Measurements from ENCODE around the gene LAD1.

The LAD1 gene

GRCh38 chr1:201374364-201374763 lies 24.8 kb downstream of the LAD1 start:
- no peaks in the 10 kb centered on the region for H3K36me3 Mint-ChIP-seq (ENCODE audit: low read depth)

GRCh38 chr1:201371792-201372191 lies 27.3 kb downstream of the LAD1 start:
- no peaks in the 10 kb centered on the region for H3K4me1 Mint-ChIP-seq (ENCODE audit: low read depth)
- no peak overlapping the region for H3K4me3 Mint-ChIP-seq
- H3K36me3 Mint-ChIP-seq (ENCODE audit: low read depth) = no peaks in the 10 kb centered on the region
- H3K9me3 Mint-ChIP-seq = no peaks in the 10 kb centered on the region
- H3K27me3 Mint-ChIP-seq = peaks cover 38% of the 10 kb centered on the region
- DNase-seq = no peak
- H3K27ac Mint-ChIP-seq = no peak overlapping the region

More at GRCh38 chr1:201374364-201374763, 24.8 kb downstream of the LAD1 start:
- peaks cover 22% of the 10 kb centered on the region for H3K27me3 Mint-ChIP-seq
- no peak overlapping the region for H3K27ac Mint-ChIP-seq
- no peaks in the 10 kb centered on the region for H3K4me1 Mint-ChIP-seq (ENCODE audit: low read depth)
- no peak overlapping the region for H3K4me3 Mint-ChIP-seq
- no peaks in the 10 kb centered on the region for H3K9me3 Mint-ChIP-seq
- DNase-seq = no peak

- H3K27ac Mint-ChIP-seq = no peak overlapping the region
- H3K36me3 Mint-ChIP-seq (ENCODE audit: low read depth) = no peaks in the 10 kb centered on the region
- no peaks in the 10 kb centered on the region for H3K9me3 Mint-ChIP-seq
- no peaks in the 10 kb centered on the region for H3K4me1 Mint-ChIP-seq (ENCODE audit: low read depth)
- no peak overlapping the region for H3K4me3 Mint-ChIP-seq
- no peak for DNase-seq
- peaks cover 36% of the 10 kb centered on the region for H3K27me3 Mint-ChIP-seq
These were observed 27.8 kb downstream of the LAD1 start for GRCh38 chr1:201371276-201371675.

GRCh38 chr1:201370500-201370899 lies 28.6 kb downstream of the LAD1 start:
- no peak overlapping the region for H3K27ac Mint-ChIP-seq
- no peaks in the 10 kb centered on the region for H3K9me3 Mint-ChIP-seq
- no peaks in the 10 kb centered on the region for H3K36me3 Mint-ChIP-seq (ENCODE audit: low read depth)

GRCh38 chr1:201369209-201369608 lies 29.9 kb downstream of the LAD1 start:
- Mint-ChIP-seq H3K36me3 (ENCODE audit: low read depth) (no peaks in the 10 kb centered on the region), H3K4me3 (no peak overlapping the region), H3K9me3 (no peaks in the 10 kb centered on the region), H3K4me1 (ENCODE audit: low read depth) (no peaks in the 10 kb centered on the region), H3K27ac (no peak overlapping the region), H3K27me3 (peaks cover 32% of the 10 kb centered on the region)
- no peak for DNase-seq

More at GRCh38 chr1:201370500-201370899, 28.6 kb downstream of the LAD1 start:
- Mint-ChIP-seq H3K4me3 (no peak overlapping the region), H3K27me3 (peaks cover 32% of the 10 kb centered on the region), H3K4me1 (ENCODE audit: low read depth) (no peaks in the 10 kb centered on the region)
- DNase-seq = no peak

- H3K9me3 Mint-ChIP-seq = no peaks in the 10 kb centered on the region
- peaks cover 38% of the 10 kb centered on the region for H3K27me3 Mint-ChIP-seq
- no peaks in the 10 kb centered on the region for H3K36me3 Mint-ChIP-seq (ENCODE audit: low read depth)
- H3K27ac Mint-ChIP-seq = no peak overlapping the region
- DNase-seq = no peak
- no peaks in the 10 kb centered on the region for H3K4me1 Mint-ChIP-seq (ENCODE audit: low read depth)
- H3K4me3 Mint-ChIP-seq = no peak overlapping the region
These were observed 32.4 kb downstream of the LAD1 start for GRCh38 chr1:201366696-201367095.

- DNase-seq = no peak
- H3K27ac Mint-ChIP-seq = no peak overlapping the region
- no peaks in the 10 kb centered on the region for H3K4me1 Mint-ChIP-seq (ENCODE audit: low read depth)
- no peak overlapping the region for H3K4me3 Mint-ChIP-seq
- H3K36me3 Mint-ChIP-seq (ENCODE audit: low read depth) = no peaks in the 10 kb centered on the region
- no peaks in the 10 kb centered on the region for H3K9me3 Mint-ChIP-seq
- peaks cover 40% of the 10 kb centered on the region for H3K27me3 Mint-ChIP-seq
These were observed 33.9 kb downstream of the LAD1 start for GRCh38 chr1:201365251-201365650.

GRCh38 chr1:201364808-201365105 lies 34.4 kb downstream of the LAD1 start:
- Mint-ChIP-seq H3K27ac (no peak overlapping the region), H3K4me1 (ENCODE audit: low read depth) (no peaks in the 10 kb centered on the region), H3K4me3 (no peak overlapping the region)

GRCh38 chr1:201363467-201363866 lies 35.7 kb downstream of the LAD1 start:
- Mint-ChIP-seq H3K27me3 (peaks cover 27% of the 10 kb centered on the region), H3K36me3 (ENCODE audit: low read depth) (no peaks in the 10 kb centered on the region), H3K4me3 (no peak overlapping the region), H3K4me1 (ENCODE audit: low read depth) (no peaks in the 10 kb centered on the region), H3K27ac (no peak overlapping the region), H3K9me3 (no peaks in the 10 kb centered on the region)
- no peak for DNase-seq

More at GRCh38 chr1:201364808-201365105, 34.4 kb downstream of the LAD1 start:
- Mint-ChIP-seq H3K36me3 (ENCODE audit: low read depth) (no peaks in the 10 kb centered on the region), H3K27me3 (peaks cover 36% of the 10 kb centered on the region), H3K9me3 (no peaks in the 10 kb centered on the region)
- DNase-seq = no peak

- H3K9me3 Mint-ChIP-seq = no peaks in the 10 kb centered on the region
- no peaks in the 10 kb centered on the region for H3K36me3 Mint-ChIP-seq (ENCODE audit: low read depth)
- no peak overlapping the region for H3K4me3 Mint-ChIP-seq
- DNase-seq = no peak
- H3K27me3 Mint-ChIP-seq = peaks cover 25% of the 10 kb centered on the region
- H3K27ac Mint-ChIP-seq = no peak overlapping the region
- no peaks in the 10 kb centered on the region for H3K4me1 Mint-ChIP-seq (ENCODE audit: low read depth)
These were observed 36.2 kb downstream of the LAD1 start for GRCh38 chr1:201362906-201363305.

GRCh38 chr1:201361652-201362504 lies 37.2 kb downstream of the LAD1 start:
- no peaks in the 10 kb centered on the region for H3K9me3 Mint-ChIP-seq
- H3K36me3 Mint-ChIP-seq (ENCODE audit: low read depth) = no peaks in the 10 kb centered on the region
- DNase-seq = peak; percentile 35
- no peak overlapping the region for H3K4me3 Mint-ChIP-seq
- peaks cover 21% of the 10 kb centered on the region for H3K27me3 Mint-ChIP-seq
- H3K4me1 Mint-ChIP-seq (ENCODE audit: low read depth) = no peaks in the 10 kb centered on the region
- no peak overlapping the region for H3K27ac Mint-ChIP-seq

- Mint-ChIP-seq H3K4me3 (no peak overlapping the region), H3K9me3 (no peaks in the 10 kb centered on the region), H3K27ac (no peak overlapping the region), H3K27me3 (peaks cover 20% of the 10 kb centered on the region), H3K36me3 (ENCODE audit: low read depth) (no peaks in the 10 kb centered on the region), H3K4me1 (ENCODE audit: low read depth) (no peaks in the 10 kb centered on the region)
- no peak for DNase-seq
These were observed 38.0 kb downstream of the LAD1 start for GRCh38 chr1:201360901-201361651.

GRCh38 chr1:201360486-201360885 lies 38.6 kb downstream of the LAD1 start:
- H3K4me1 Mint-ChIP-seq (ENCODE audit: low read depth) = no peaks in the 10 kb centered on the region

GRCh38 chr1:201359873-201360210 lies 39.3 kb downstream of the LAD1 start:
- Mint-ChIP-seq H3K36me3 (ENCODE audit: low read depth) (no peaks in the 10 kb centered on the region), H3K4me1 (ENCODE audit: low read depth) (no peaks in the 10 kb centered on the region), H3K9me3 (no peaks in the 10 kb centered on the region), H3K27ac (no peak overlapping the region), H3K27me3 (peaks cover 24% of the 10 kb centered on the region), H3K4me3 (no peak overlapping the region)
- no peak for DNase-seq

More at GRCh38 chr1:201360486-201360885, 38.6 kb downstream of the LAD1 start:
- peaks cover 24% of the 10 kb centered on the region for H3K27me3 Mint-ChIP-seq
- no peaks in the 10 kb centered on the region for H3K9me3 Mint-ChIP-seq
- H3K27ac Mint-ChIP-seq = no peak overlapping the region
- H3K4me3 Mint-ChIP-seq = no peak overlapping the region
- no peaks in the 10 kb centered on the region for H3K36me3 Mint-ChIP-seq (ENCODE audit: low read depth)
- DNase-seq = no peak
